D341Med (cell line): ENCODE data around the gene ESM1.
"Not testable (repeated sequence)": the region's sequence is repeated elsewhere in the genome, so short reads cannot be mapped to it uniquely, and the experiment has no call there.

Experiments used
- DNase-seq: peaks from one replicate; pipeline ENCODE4 v3.0.0; 2012; ENCODE audit warnings: low spot score

The ESM1 gene

GRCh38 chr5:54985301-54986268 is at the start of gene ESM1:
ESM1 (minus strand) TSS chr5:54985593; CDS start chr5:54985517, 76 bp downstream.
- peak; percentile 36 for DNase-seq

- DNase-seq: no peak
Observed at GRCh38 chr5:55033568-55033967, 48.2 kb upstream of the ESM1 start.

DNA sequence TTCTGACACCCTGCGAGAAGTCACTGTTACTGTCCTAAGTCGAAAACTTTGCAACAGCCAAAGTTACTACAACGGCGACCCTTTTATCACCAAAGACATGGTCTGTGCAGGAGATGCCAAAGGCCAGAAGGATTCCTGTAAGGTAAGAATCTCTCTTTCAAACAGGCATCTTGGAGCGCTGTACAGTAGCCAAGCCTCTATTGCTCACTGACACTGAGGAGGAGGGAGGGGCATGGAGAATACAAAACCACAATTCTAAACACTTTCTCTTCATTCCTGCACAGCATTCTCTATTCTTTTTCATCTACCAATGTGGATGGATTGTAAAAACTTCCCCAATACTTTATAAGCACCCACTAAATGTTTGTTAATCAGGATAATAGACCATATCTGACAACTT is 46.1 kb upstream of the ESM1 start:
- no peak for DNase-seq

DNA sequence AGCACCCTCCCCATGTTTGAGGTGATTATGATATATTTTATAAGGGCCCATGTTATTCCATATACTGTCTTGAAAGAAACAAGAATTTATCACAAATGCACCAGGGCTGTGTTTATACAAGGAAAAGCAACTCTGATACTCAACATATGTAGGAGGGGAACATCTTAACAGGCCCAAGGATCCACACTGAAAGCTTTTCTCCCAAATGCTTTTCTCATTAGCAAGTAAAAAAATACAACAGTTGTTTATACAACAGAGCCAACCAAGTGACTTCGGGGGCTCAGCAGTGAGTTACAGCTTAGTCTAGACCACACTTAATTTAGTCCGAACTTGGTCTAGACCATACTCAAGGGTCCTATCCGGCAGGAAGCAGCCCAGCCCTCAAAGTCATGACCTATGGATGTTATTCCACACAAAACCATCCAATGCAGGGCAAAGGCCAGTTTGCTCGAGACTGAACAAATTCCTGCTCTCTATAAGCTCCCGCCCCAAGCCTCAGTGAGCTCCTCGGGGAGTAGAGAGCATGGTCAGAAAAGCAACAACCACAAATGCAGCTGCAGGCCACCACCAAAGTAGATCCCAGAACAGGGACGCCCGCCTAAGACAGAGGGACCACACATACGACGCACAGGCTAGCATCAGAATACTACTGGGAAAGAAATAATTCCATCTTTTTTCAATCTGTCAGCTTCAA is 45.4 kb upstream of the ESM1 start:
- DNase-seq: no peak

DNA sequence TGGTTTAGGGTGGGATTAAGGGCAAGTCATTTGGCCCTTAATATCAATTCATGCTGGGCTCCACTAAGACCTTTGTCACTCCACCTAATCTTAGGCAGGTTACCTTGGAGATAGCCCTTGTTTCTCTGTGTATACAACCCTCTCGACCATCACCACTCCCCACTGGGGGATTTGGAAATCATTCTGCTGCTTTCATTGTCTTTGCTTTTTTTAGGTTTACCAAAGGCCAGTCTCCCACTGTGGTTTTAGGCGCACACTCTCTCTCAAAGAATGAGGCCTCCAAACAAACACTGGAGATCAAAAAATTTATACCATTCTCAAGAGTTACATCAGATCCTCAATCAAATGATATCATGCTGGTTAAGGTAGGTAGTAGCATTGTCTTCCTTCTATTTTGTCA is 44.8 kb upstream of the ESM1 start:
- no peak for DNase-seq

DNA sequence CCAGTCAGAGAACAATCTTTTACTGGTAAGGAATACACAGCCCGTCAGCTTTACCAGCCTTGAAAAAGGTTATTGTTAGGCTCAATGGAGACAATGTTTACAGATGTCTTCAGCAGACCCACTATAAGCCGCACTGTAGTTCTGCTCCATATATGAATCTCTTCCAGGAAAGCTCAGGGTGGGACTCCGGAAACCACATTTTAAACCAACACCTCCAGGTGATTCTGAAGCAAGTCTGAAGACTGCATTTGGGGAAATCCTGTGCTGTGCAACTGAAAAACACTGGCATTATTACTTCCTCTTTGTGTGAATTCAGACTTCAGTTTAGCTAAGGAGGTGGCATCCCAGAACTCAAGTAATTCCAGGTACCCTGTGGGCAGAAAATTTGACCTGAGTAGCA is 42.2 kb upstream of the ESM1 start:
- no peak for DNase-seq

DNA sequence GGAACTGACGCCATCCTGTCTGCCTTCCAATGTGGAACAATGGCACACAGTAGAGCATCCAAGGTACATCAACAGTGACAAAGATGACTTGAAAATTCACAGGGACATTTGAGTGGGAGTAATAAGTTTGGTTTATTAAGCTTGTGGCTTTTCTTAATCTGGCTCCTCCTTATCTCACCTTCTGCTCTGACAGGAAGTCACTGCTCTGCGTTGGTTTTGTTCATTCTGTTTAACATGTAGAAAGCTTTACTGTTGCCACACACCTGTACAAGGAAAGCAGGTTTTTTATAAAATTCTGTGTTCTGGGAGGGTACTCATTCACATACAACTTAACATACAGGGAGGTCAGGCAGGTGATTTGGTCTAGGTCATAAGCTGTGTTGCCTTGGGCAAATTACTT is 37.1 kb upstream of the ESM1 start:
- DNase-seq: no peak

GRCh38 chr5:55021821-55022220 is 36.4 kb upstream of the ESM1 start:
- DNase-seq: peak; percentile 77

- peak; percentile 35 for DNase-seq
Observed at GRCh38 chr5:55021410-55021809, 36.0 kb upstream of the ESM1 start.

GRCh38 chr5:55010149-55010548 is 24.8 kb upstream of the ESM1 start:
- DNase-seq: not testable (repeated sequence)

DNA sequence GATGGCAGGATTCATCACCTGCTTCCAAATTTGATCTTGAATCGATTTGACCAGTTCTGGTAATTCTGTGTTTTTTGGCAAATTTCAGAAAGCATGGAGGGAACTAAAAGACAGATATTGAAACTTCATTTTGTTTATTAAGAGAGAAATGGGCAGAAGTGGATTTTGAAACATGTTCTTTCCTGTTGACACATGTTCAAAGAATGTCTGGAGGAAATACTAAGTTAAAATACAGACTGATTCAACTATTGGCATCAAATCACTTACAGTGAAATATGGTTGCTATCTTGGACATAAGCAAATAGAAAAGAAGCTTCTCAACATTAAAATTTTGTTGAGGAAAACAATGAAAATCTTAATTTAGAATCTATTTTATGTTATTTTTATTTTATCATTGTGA is 19.3 kb upstream of the ESM1 start:
- DNase-seq: no peak

- no peak for DNase-seq
Observed at GRCh38 chr5:55003432-55004065, 18.2 kb upstream of the ESM1 start.

DNA sequence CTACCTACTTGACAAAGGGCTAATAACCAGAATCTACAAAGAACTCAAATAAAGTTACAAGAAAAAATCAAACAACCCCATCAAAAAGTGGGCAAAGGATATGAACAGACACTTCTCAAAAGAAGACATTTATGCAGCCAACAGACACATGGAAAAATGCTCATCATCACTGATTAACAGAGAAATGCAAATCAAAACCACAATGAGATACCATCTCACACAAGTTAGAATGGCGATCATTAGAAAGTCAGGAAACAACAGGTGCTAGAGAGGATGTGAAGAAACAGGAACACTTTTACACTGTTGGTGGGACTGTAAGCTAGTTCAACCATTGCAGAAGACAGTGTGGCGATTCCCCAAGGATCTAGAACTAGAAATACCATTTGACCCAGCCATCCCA is 16.8 kb upstream of the ESM1 start:
- DNase-seq: not testable (repeated sequence)

DNA sequence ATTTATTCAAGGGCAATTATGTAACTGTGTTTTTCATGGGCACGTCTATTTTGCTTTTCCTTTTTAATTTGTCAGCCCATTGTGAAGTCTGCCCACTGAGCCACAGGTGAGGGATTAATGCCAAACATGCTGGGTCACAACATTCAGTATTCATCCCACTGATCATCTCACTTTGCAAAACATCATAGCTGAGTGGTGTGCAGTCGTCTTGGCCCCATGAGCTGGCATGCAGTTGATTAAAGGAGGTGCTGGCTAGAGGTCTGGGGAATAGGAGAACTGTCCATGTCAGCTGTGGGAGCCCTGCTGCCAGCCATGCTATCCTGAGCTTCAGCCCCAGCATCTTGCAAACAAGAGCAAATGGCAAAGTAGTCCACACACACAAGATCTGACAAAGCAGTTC is 11.7 kb upstream of the ESM1 start:
- DNase-seq: no peak

- no peak for DNase-seq
Observed at GRCh38 chr5:54996466-54996865, 11.1 kb upstream of the ESM1 start.

- DNase-seq: no peak
Observed at GRCh38 chr5:54995168-54995567, 9.8 kb upstream of the ESM1 start.

DNA sequence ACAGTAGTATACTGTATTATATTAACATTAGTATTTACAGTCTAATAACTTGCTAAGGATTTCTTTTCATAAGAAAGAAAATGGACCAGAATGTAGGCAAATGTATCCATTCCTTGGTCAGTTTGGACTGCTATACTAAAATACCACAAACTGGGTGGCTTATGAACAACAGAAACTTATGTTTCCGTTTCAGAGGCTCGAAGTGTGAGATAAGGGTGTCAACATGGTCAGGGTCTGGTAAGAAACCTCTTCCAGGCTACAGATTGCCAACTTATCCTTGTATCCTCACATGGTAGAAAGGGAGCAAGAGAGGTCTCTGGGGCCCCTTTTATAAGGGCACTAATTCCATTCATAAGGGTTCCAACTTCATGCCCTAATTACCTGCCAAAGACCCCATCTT is 9.2 kb upstream of the ESM1 start:
- no peak for DNase-seq

DNA sequence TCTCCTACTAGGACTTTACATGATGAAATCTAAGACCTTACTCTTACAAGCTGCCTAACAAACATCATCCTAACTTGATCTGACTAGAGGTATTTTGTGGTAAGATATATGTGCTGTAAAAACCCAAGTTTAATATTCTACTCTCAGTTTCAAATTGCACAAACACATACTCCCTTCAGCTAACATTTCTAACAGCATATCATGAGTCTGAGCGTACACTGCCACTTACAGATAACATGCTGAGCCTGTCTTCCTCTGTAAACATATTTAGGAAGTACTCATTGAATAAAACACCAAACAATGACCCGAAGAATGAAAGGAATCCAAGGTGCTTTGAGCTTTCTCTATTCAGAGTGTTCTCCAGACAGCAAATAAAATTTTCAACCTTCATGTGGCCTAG is 7.9 kb upstream of the ESM1 start:
- no peak for DNase-seq

DNA sequence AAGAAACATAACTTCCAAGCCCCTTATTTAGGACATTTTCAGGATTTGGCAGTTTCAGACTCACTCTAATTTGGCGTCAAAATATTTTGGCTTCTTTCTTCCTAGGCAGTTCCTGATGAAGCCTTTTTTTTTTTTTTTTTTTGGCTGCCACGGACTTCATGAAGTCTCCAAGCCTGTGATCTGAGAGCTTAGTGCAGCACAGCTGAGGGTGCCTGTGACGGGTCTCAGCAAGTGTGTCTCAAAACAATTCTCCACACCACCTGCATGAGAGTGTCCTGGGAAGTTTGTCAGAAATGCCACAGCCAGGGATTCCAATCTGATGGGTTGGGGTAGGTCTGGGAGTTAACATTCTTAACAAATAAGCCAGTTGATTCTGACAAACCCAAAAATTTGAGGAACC is 6.0 kb upstream of the ESM1 start:
- DNase-seq: no peak

- DNase-seq: no peak
Observed at GRCh38 chr5:54990841-54991258, 5.5 kb upstream of the ESM1 start.

- no peak for DNase-seq
Observed at GRCh38 chr5:54988817-54989216, 3.4 kb upstream of the ESM1 start.

DNA sequence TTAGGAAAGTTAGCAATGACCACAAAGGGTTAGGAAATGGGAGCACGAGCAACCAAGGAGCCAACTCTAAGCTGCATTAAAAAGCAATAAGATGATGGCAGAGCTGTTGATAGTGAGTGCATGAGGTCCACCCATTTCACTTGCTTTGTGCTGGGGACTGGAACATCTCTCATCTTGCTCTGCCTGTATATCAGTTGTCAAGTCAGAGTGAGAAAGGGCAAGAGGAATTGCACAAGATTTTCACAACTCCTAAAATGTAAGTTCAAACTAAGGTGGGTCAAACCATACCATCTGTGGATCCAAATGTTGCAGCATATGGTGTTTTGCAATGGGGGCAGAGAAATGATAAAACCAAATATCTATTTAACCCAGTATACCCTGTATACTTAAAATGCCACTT is 2.8 kb upstream of the ESM1 start:
- DNase-seq: no peak

GRCh38 chr5:54986269-54986654 is 869 bp upstream of the ESM1 start:
- no peak for DNase-seq
